SK-N-SH treated with all-trans-retinoic acid at 6 μM for 48 hours (cell line): ENCODE results near the gene TK1.

Experiments used
- ARNTL ChIP-seq: fragments of 450-650 bp; formaldehyde crosslinking; IDR thresholded peaks from 2 replicates; pipeline ENCODE4 v1.5.0; 2020; ENCODE audit warnings: low read depth, mild to moderate bottlenecking, moderate library complexity, borderline replicate concordance
- CSDC2 ChIP-seq: fragments of 250-450 bp; sonication (Bioruptor Pico); IDR thresholded peaks from 2 replicates; pipeline ENCODE4 v1.5.0; 2020; ENCODE audit warnings: mild to moderate bottlenecking, moderate library complexity
- TOX ChIP-seq: fragments of 250-450 bp; sonication (Bioruptor Pico); IDR thresholded peaks from 2 replicates; pipeline ENCODE4 v1.8.0; 2021; ENCODE audit warnings: mild to moderate bottlenecking, moderate library complexity, borderline replicate concordance
- ZNF8 ChIP-seq: fragments of 450-650 bp; formaldehyde crosslinking; IDR thresholded peaks from 2 replicates; pipeline ENCODE4 v1.5.0; 2020; ENCODE audit warnings: mild to moderate bottlenecking, moderate library complexity

DNA sequence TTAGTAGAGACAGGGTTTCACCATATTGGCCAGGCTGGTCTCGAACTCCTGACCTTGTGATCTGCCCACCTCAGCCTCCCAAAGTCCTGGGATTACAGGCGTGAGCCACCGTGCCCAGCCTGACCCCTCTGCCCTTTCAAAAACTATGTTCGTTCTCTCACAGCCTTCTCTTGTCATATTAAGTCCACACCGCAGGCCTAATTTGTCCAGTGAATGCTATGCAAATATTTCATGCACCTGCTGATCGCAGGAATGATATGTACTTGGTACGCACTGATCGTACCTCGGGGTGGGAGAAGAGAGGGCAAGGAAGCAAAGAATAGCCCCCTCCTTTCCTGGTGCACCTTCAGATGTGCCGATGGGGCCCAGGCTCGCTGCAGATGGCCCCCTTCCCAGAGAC lies 24.2 kb upstream of the TK1 start:
- TF ChIP-seq ARNTL (CRISPR knock-in tag) (no peak), TOX (no peak), ZNF8 (no peak), CSDC2 (no peak)
